Neutrophil (primary cell): ENCODE results near the gene MGAT5B.

ENCODE experiments used
- H3K27ac ChIP-seq: fragments of 200-600 bp; sonication (generic); 2 replicates; pipeline ENCODE4 v1.5.1; 2016; ENCODE audit warnings: mild to moderate bottlenecking, moderate library complexity
- H3K27me3 ChIP-seq: fragments of 200-600 bp; sonication (generic); 2 replicates; pipeline ENCODE4 v1.6.0; 2016; ENCODE audit warnings: mild to moderate bottlenecking
- H3K36me3 ChIP-seq: fragments of 200-600 bp; sonication (generic); 2 replicates; pipeline ENCODE4 v1.5.1; 2017
- H3K4me1 ChIP-seq, 2 experiments: fragments of 200-600 bp in 1 of 2; sonication (generic) in 1 of 2; 1 replicate in 1 of 2; 2 replicates in 1 of 2; pipeline versions ENCODE4 v1.5.1 to v1.6.1; 2013 to 2016; ENCODE audit warnings: low read depth in 1 of 2, low read length in 1 of 2, mild to moderate bottlenecking in 1 of 2, moderate library complexity in 1 of 2; ENCODE audit not compliant: control insufficient read depth in 1 of 2, insufficient read depth in 1 of 2
- H3K4me3 ChIP-seq, 2 experiments: fragments of 200-600 bp in 1 of 2; sonication (generic) in 1 of 2; 1 replicate in 1 of 2; 2 replicates in 1 of 2; pipeline ENCODE4 v1.5.1; 2013 to 2016; ENCODE audit warnings: low read depth in 1 of 2, low read length in 1 of 2, mild to moderate bottlenecking in 1 of 2, moderate library complexity in 1 of 2
- H3K9me3 ChIP-seq: fragments of 200-600 bp; sonication (generic); 2 replicates; pipeline ENCODE4 v1.5.1; 2016
- CTCF ChIP-seq: fragments of 200-600 bp; sonication (generic); IDR thresholded peaks from 2 replicates; pipeline ENCODE4 v1.5.1; 2016; ENCODE audit warnings: antibody characterized with exemption

Gene MGAT5B

GRCh38 chr17:76988796-76989195 lies 120.6 kb downstream of the MGAT5B start:
- H3K36me3 ChIP-seq: no peaks in the 10 kb centered on the region
- no peaks in the 10 kb centered on the region for H3K9me3 ChIP-seq
- TF ChIP-seq CTCF: no peak
- no peaks in the 10 kb centered on the region for H3K4me1 ChIP-seq
- H3K27ac ChIP-seq: no peak overlapping the region
- H3K4me3 ChIP-seq: no peak overlapping the region
- H3K27me3 ChIP-seq: no peaks in the 10 kb centered on the region

- no peak for TF ChIP-seq CTCF
- H3K4me1 ChIP-seq: no peaks in the 10 kb centered on the region
- H3K36me3 ChIP-seq: no peaks in the 10 kb centered on the region
- H3K27me3 ChIP-seq: no peaks in the 10 kb centered on the region
- no peak overlapping the region for H3K4me3 ChIP-seq
- no peak overlapping the region for H3K27ac ChIP-seq
- no peaks in the 10 kb centered on the region for H3K9me3 ChIP-seq
Observed at GRCh38 chr17:76989519-76989918, 121.3 kb downstream of the MGAT5B start.

GRCh38 chr17:76992891-76993290 lies 124.7 kb downstream of the MGAT5B start:
- H3K27ac ChIP-seq: no peak overlapping the region
- no peak for TF ChIP-seq CTCF
- H3K36me3 ChIP-seq: no peaks in the 10 kb centered on the region
- H3K9me3 ChIP-seq: no peaks in the 10 kb centered on the region
- H3K4me3 ChIP-seq: no peak overlapping the region
- no peaks in the 10 kb centered on the region for H3K4me1 ChIP-seq
- peaks cover 16% of the 10 kb centered on the region for H3K27me3 ChIP-seq

GRCh38 chr17:76993651-76994050 lies 125.4 kb downstream of the MGAT5B start:
- Histone ChIP-seq H3K27me3 (peaks cover 24% of the 10 kb centered on the region), H3K27ac (no peak overlapping the region), H3K36me3 (no peaks in the 10 kb centered on the region), H3K9me3 (no peaks in the 10 kb centered on the region), H3K4me3 (no peak overlapping the region), H3K4me1 (no peaks in the 10 kb centered on the region)
- TF ChIP-seq CTCF: no peak

GRCh38 chr17:76994237-76994637 lies 126.0 kb downstream of the MGAT5B start:
- no peak overlapping the region for H3K4me3 ChIP-seq
- no peaks in the 10 kb centered on the region for H3K36me3 ChIP-seq
- H3K4me1 ChIP-seq: no peaks in the 10 kb centered on the region
- H3K27me3 ChIP-seq: peaks cover 27% of the 10 kb centered on the region
- H3K9me3 ChIP-seq: no peaks in the 10 kb centered on the region
- no peak for TF ChIP-seq CTCF
- H3K27ac ChIP-seq: no peak overlapping the region
